GM21737 (cell line): ENCODE data around the gene NUDT21.
"Not testable (repeated sequence)": the region's sequence is repeated elsewhere in the genome, so short reads cannot be mapped to it uniquely, and the experiment has no call there.

Source experiments
- ATAC-seq: cut with Tn5 transposase; IDR thresholded peaks from one replicate; pipeline ENCODE4 v1.9.1; 2021; ENCODE audit warnings: mild to moderate bottlenecking, moderate library complexity; ENCODE audit not compliant: unreplicated experiment

The NUDT21 gene

GRCh38 chr16:56419740-56420548 is 31.2 kb downstream of the NUDT21 start:
- no peak for ATAC-seq

GRCh38 chr16:56417138-56417537 is 34.0 kb downstream of the NUDT21 start:
- ATAC-seq, result no peak

- no peak for ATAC-seq
These were observed 35.3 kb downstream of the NUDT21 start for GRCh38 chr16:56415875-56416274.

GRCh38 chr16:56414366-56414765 is 36.8 kb downstream of the NUDT21 start:
- no peak for ATAC-seq

- ATAC-seq, result no peak
These were observed 37.8 kb downstream of the NUDT21 start for GRCh38 chr16:56413381-56413780.

- ATAC-seq, result no peak
These were observed 39.5 kb downstream of the NUDT21 start for GRCh38 chr16:56411624-56412023.

- ATAC-seq, result no peak
These were observed 40.0 kb downstream of the NUDT21 start for GRCh38 chr16:56411123-56411522.

- ATAC-seq, result no peak
These were observed 41.9 kb downstream of the NUDT21 start for GRCh38 chr16:56409195-56409594.

GRCh38 chr16:56408379-56409098 is 42.6 kb downstream of the NUDT21 start:
- ATAC-seq, result no peak

- no peak for ATAC-seq
These were observed 45.0 kb downstream of the NUDT21 start for GRCh38 chr16:56405977-56406672.

GRCh38 chr16:56401482-56401881 is 49.6 kb downstream of the NUDT21 start:
- no peak for ATAC-seq

- no peak for ATAC-seq
These were observed 50.7 kb downstream of the NUDT21 start for GRCh38 chr16:56400458-56400857.

GRCh38 chr16:56399486-56399885 is 51.6 kb downstream of the NUDT21 start:
- no peak for ATAC-seq

GRCh38 chr16:56399047-56399446 is 52.1 kb downstream of the NUDT21 start:
- no peak for ATAC-seq

- ATAC-seq, result not testable (repeated sequence)
These were observed 54.4 kb downstream of the NUDT21 start for GRCh38 chr16:56396724-56397123.

- no peak for ATAC-seq
These were observed 61.6 kb downstream of the NUDT21 start for GRCh38 chr16:56389554-56389953.

GRCh38 chr16:56388209-56388608 is 62.9 kb downstream of the NUDT21 start:
- ATAC-seq, result no peak

- ATAC-seq, result no peak
These were observed 63.7 kb downstream of the NUDT21 start for GRCh38 chr16:56387396-56387795.

GRCh38 chr16:56384074-56384721 is 66.9 kb downstream of the NUDT21 start:
- ATAC-seq, result no peak

- ATAC-seq, result no peak
These were observed 68.2 kb downstream of the NUDT21 start for GRCh38 chr16:56382901-56383355.

- no peak for ATAC-seq
These were observed 68.7 kb downstream of the NUDT21 start for GRCh38 chr16:56382459-56382858.
